ENCODE data around the gene KIRREL3.

Gene KIRREL3

GRCh38 chr11:126522606-126523005 is 478.0 kb downstream of the KIRREL3 start:
- DNase-seq = no peak

- no peak for DNase-seq
These were observed 478.4 kb downstream of the KIRREL3 start for GRCh38 chr11:126522152-126522551.

- DNase-seq = no peak
These were observed 479.4 kb downstream of the KIRREL3 start for GRCh38 chr11:126521196-126521595.

- DNase-seq = no peak
These were observed 480.5 kb downstream of the KIRREL3 start for GRCh38 chr11:126519764-126520734.

GRCh38 chr11:126518972-126519690 is 481.4 kb downstream of the KIRREL3 start:
- no peak for DNase-seq

- no peak for DNase-seq
These were observed 482.2 kb downstream of the KIRREL3 start for GRCh38 chr11:126518071-126518971.

GRCh38 chr11:126515501-126515900 is 485.1 kb downstream of the KIRREL3 start:
- DNase-seq = no peak

- DNase-seq = no peak
These were observed 486.4 kb downstream of the KIRREL3 start for GRCh38 chr11:126514061-126514693.

GRCh38 chr11:126512741-126513715 is 487.5 kb downstream of the KIRREL3 start:
- no peak for DNase-seq

GRCh38 chr11:126512251-126512650 is 488.3 kb downstream of the KIRREL3 start:
- no peak for DNase-seq

GRCh38 chr11:126511475-126512115 is 489.0 kb downstream of the KIRREL3 start:
- DNase-seq = no peak

- no peak for DNase-seq
These were observed 489.8 kb downstream of the KIRREL3 start for GRCh38 chr11:126510621-126511370.

- no peak for DNase-seq
These were observed 492.9 kb downstream of the KIRREL3 start for GRCh38 chr11:126507646-126508045.

- no peak for DNase-seq
These were observed 493.8 kb downstream of the KIRREL3 start for GRCh38 chr11:126506789-126507188.

GRCh38 chr11:126502982-126503381 is 497.6 kb downstream of the KIRREL3 start:
- no peak for DNase-seq

GRCh38 chr11:126502159-126502558 is 498.4 kb downstream of the KIRREL3 start:
- DNase-seq = no peak

- DNase-seq = no peak
These were observed 498.9 kb downstream of the KIRREL3 start for GRCh38 chr11:126501641-126502040.

GRCh38 chr11:126500981-126501380 is 499.6 kb downstream of the KIRREL3 start:
- no peak for DNase-seq

- DNase-seq = no peak
These were observed 501.3 kb downstream of the KIRREL3 start for GRCh38 chr11:126499131-126499752.
